SH-SY5Y (cell line): ENCODE measurements around the gene EHMT2.

ENCODE experiments used
- GATA2 ChIP-seq: IDR thresholded peaks from 2 replicates; pipeline ENCODE4 v1.6.1; 2011; ENCODE audit warnings: mild to moderate bottlenecking, low read depth, low read length
- GATA3 ChIP-seq: IDR thresholded peaks from 2 replicates; pipeline ENCODE4 v1.6.1; 2011; ENCODE audit warnings: low read depth, mild to moderate bottlenecking, low read length, moderate library complexity

DNA sequence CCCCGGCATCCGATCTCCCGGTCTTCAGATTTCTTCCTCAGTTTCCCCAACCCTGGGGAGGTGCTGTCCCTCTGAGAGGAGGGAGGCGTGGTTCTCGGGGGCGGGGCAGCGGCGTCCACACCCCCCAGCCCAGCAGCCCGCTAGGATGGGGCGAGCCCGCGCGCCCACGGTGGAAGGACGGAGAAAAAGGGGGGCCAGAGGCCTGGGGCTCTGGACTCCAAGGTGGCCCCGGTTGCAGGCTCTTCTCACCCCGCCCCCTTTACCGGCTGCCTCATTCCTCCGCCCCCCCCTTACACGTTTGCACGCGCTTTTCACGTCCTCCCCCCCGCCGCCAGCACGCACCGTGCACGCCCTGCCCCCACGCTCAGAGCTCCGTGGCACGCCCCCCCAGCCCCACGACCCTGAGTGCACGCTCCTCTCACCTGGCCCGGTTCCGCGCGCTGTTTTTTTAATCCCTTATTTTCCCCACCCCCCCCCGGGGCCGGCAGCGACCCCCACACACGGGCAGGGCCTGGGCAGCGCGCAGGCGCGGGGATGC, 4.0 kb upstream of the EHMT2 start:
- TF ChIP-seq GATA2 (no peak), GATA3 (no peak)
